OCI-LY7 (cell line): Measurements from ENCODE around the gene CNGA1.
"Not testable (repeated sequence)": the region's sequence is repeated elsewhere in the genome, so short reads cannot be mapped to it uniquely, and the experiment has no call there.

ENCODE experiments used
- EZH2phosphoT487 ChIP-seq: fragments of 200-600 bp; sonication (generic); IDR thresholded peaks from 2 replicates; pipeline ENCODE4 v1.6.1; 2018; ENCODE audit warnings: low read depth, borderline replicate concordance, mild to moderate bottlenecking, mixed run types, antibody characterized with exemption, low read length, moderate library complexity, mixed read lengths
- TF ChIP-seq, protein P1 (sequence below): fragments of 200-600 bp; sonication (generic); conservative IDR thresholded peaks from 2 replicates; pipeline ENCODE4 v1.5.1; 2014; ENCODE audit warnings: mild to moderate bottlenecking, antibody characterized with exemption, low read length, moderate library complexity, mixed read lengths

- TF ChIP-seq, protein P1, sequence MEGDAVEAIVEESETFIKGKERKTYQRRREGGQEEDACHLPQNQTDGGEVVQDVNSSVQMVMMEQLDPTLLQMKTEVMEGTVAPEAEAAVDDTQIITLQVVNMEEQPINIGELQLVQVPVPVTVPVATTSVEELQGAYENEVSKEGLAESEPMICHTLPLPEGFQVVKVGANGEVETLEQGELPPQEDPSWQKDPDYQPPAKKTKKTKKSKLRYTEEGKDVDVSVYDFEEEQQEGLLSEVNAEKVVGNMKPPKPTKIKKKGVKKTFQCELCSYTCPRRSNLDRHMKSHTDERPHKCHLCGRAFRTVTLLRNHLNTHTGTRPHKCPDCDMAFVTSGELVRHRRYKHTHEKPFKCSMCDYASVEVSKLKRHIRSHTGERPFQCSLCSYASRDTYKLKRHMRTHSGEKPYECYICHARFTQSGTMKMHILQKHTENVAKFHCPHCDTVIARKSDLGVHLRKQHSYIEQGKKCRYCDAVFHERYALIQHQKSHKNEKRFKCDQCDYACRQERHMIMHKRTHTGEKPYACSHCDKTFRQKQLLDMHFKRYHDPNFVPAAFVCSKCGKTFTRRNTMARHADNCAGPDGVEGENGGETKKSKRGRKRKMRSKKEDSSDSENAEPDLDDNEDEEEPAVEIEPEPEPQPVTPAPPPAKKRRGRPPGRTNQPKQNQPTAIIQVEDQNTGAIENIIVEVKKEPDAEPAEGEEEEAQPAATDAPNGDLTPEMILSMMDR: not testable (repeated sequence)
- TF ChIP-seq EZH2phosphoT487: not testable (repeated sequence)
Observed at GRCh38 chr4:47917163-47917562, 99.3 kb downstream of the CNGA1 start.
